C4-2B (cell line): Measurements from ENCODE around the gene LRP6.

Source experiments
- H3K27ac ChIP-seq: fragments of 450-650 bp; 2 replicates; pipeline ENCODE4 v1.5.1; 2017
- ZFX ChIP-seq: fragments of 450-650 bp; IDR thresholded peaks from 2 replicates; pipeline ENCODE4 v1.6.1; 2017
- TF ChIP-seq, protein P1 (sequence below): fragments of 450-650 bp; conservative IDR thresholded peaks from 2 replicates; pipeline ENCODE4 v1.5.1; 2017; ENCODE audit warnings: mild to moderate bottlenecking

LRP6 gene

DNA sequence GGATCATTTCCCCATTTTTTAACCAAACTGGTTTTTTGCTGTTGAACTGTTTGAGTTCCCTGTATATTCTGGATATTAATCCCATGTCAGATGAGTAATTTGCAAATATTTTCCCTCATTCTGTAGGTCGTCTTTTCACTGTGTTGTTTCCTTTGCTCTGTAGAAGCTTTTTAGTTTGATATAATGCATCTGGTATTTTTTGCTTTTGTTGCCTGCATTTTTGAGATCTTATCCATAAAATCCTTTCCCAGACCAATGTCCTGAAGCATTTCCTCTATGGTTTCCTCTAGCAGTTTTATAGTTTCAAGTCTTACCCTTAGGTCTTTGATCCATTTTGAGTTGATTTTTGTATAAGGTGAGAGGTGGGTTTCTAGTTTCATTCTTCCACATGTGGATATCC lies 71.3 kb downstream of the LRP6 start:
- no peak overlapping the region for H3K27ac ChIP-seq
- TF ChIP-seq, protein P1, sequence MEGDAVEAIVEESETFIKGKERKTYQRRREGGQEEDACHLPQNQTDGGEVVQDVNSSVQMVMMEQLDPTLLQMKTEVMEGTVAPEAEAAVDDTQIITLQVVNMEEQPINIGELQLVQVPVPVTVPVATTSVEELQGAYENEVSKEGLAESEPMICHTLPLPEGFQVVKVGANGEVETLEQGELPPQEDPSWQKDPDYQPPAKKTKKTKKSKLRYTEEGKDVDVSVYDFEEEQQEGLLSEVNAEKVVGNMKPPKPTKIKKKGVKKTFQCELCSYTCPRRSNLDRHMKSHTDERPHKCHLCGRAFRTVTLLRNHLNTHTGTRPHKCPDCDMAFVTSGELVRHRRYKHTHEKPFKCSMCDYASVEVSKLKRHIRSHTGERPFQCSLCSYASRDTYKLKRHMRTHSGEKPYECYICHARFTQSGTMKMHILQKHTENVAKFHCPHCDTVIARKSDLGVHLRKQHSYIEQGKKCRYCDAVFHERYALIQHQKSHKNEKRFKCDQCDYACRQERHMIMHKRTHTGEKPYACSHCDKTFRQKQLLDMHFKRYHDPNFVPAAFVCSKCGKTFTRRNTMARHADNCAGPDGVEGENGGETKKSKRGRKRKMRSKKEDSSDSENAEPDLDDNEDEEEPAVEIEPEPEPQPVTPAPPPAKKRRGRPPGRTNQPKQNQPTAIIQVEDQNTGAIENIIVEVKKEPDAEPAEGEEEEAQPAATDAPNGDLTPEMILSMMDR: no peak
- no peak for TF ChIP-seq ZFX

DNA sequence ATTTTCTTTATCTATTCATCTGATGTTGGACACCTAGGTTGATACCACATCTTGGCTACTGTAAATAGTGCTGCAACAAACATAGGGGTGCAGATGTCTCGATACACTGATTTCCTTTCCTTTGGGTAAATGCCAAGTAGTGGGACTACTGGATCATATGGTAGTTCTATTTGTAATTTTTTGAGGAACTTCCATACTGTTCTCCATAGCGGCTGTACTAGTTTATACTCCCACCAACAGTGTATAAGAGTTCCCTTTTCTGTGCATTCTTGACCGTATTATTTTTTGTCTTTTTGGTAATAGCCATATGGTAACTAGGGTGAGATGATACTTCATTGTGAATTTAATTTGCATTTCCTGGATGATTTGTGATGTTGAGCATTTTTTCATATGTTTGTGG lies 71.8 kb downstream of the LRP6 start:
- TF ChIP-seq ZFX: no peak
- TF ChIP-seq, protein P1: no peak
- no peak overlapping the region for H3K27ac ChIP-seq

DNA sequence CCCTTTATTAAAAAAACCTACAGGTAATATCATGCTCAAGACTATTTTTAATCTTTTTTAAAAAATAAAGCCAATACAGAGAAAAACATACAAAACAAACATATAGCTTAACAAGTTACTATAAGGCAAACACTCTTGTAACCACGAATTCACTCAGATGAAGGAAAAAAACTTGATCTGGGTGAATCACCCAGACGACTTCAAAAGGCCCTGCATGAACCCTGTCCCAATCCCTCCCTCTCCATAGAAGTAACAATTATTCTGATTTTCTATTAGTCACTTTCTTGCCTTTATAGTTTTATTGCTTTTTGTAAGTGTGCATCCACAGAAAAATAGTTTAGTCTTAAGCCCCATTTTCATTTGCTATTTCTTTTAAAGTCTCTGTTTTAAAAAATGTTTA lies 72.6 kb downstream of the LRP6 start:
- no peak for TF ChIP-seq ZFX
- TF ChIP-seq, protein P1: no peak
- H3K27ac ChIP-seq: no peak overlapping the region

DNA sequence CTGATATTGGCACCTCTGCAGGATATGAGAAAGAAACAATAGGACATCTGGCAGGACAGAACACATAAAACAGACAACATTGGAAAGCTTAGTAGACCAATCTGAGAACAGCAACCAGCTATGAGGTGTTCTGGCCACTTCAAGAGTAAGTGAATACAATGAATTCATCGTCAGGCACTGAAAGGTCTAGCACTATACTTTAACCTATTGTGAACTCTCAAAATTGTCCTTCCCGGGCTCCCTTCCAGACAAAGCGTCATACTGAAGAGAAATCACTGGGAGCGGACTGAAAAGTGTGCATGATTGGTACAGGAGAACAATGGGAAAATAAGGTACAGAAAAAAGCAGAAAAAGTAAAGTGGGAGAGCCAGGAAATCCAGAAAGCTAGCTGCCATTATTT lies 75.8 kb downstream of the LRP6 start:
- no peak for TF ChIP-seq ZFX
- TF ChIP-seq, protein P1: no peak
- no peak overlapping the region for H3K27ac ChIP-seq

DNA sequence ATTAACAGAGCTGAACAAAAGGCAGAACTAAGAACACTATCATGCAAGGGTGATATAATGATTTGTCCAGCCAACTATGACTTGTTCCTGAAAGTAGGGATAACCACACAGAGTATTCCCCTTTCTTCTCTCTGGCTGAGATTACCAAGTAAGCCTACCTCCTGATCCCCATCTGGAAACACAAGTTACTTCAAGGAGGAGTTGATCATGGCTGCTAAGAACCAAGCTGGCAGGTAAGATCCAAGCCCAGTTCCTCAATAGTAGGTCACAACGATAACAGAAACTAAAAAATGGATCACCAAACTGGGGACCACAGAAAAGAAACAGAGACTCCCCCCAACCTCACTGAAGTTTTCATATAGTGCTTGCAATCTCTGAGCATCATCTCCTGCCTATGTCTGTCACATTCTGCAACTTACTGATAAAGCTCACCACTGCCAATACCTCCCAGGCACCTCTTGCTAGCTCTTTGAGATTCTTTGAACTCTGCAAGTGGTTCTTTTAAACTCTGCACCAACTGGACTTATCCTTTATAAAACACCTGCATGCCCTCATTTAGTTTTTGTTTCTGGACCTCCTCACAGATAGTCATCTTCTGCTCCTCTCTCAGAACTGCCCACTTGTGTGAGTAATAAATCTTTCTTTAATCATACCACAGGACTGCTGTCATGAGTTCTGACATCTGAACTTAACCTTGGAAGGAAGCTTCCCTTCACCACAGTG lies 76.6 kb downstream of the LRP6 start:
- no peak for TF ChIP-seq ZFX
- TF ChIP-seq, protein P1: no peak
- H3K27ac ChIP-seq: no peak overlapping the region

DNA sequence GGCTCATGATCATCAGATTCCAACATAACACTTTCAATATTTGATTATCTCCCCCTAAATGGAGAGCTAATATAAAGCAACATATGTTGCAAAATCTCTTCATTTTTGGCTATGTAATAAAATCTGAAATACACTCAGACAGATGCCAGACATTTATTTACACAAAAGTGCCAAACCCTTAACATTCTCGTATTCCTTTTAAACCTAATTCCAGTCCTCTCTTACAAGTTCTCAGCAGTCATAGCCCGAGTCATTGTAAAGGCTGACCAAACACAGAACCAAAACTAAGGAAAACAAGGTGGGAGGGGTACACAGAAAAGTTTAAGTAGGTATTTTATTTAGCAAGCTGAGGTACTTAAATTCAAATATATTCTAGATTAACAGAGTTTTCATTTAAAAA lies 81.4 kb downstream of the LRP6 start:
- no peak overlapping the region for H3K27ac ChIP-seq
- TF ChIP-seq, protein P1: no peak
- no peak for TF ChIP-seq ZFX

DNA sequence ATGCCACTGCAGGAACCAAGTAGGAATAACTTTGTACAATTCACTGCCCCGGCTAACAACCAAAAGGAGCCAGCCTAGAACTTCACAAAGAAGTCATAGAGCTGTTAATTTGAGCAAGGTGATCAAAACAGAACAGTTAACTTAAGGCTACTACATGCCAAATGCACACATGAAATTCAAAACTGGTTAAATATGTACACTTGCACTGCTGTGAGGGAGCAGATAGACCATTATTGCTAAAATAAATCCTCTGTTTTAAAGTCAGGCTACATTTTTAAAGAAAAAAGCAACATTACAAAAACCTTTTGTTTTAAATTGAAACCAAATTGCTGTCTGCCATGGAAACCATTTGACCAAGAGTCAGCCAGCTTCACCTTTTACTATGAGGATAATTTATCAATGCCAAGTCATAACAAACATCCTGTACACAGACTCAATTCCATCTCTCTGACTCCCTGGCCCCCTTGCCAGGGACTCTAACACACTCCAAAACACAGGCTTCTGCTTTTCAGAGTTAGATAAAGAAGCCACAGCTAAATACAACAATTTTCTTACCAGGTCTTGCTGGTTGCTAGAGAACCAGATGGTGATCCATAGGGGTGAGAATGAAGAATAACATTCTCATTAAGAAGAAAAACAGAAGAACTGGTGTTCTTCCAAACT lies 84.0 kb downstream of the LRP6 start:
- no peak overlapping the region for H3K27ac ChIP-seq
- TF ChIP-seq, protein P1: no peak
